Activated T-helper 9 cell treated with anti-CD3 and anti-CD28 coated beads, Interleukin-2, amount 50 U/mL, for 16 hours (primary cell): Measurements from ENCODE around the gene FCHSD1.

ENCODE experiments used
- DNase-seq: peaks from one replicate; pipeline ENCODE4 v3.0.0-alpha.2; 2020; ENCODE audit warnings: low read depth

The FCHSD1 gene

GRCh38 chr5:141641634-141642267 lies 9.5 kb downstream of the FCHSD1 start:
- DNase-seq, result no peak

DNA sequence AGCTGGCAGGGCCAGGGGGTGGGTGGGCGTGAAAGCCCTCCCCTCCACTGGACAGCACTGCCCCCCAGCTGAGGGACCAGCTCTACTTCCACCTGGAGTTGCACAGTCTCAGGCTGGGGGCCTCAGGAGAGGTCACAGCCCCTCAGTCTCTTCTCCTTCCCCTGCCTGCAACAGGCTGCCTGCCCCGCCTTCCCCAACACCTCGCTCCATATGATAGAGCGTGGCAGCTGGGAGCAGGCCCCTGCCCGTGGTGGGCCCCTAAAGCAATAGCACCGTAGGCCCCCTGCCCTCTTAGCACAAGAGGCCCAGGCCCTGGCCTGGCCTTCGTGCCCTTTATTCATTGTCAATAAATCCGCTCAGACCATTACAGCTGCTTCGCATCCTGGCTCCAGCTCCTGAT lies 10.5 kb downstream of the FCHSD1 start:
- DNase-seq, result no peak

GRCh38 chr5:141640051-141640415 lies 11.2 kb downstream of the FCHSD1 start:
- DNase-seq, result no peak

DNA sequence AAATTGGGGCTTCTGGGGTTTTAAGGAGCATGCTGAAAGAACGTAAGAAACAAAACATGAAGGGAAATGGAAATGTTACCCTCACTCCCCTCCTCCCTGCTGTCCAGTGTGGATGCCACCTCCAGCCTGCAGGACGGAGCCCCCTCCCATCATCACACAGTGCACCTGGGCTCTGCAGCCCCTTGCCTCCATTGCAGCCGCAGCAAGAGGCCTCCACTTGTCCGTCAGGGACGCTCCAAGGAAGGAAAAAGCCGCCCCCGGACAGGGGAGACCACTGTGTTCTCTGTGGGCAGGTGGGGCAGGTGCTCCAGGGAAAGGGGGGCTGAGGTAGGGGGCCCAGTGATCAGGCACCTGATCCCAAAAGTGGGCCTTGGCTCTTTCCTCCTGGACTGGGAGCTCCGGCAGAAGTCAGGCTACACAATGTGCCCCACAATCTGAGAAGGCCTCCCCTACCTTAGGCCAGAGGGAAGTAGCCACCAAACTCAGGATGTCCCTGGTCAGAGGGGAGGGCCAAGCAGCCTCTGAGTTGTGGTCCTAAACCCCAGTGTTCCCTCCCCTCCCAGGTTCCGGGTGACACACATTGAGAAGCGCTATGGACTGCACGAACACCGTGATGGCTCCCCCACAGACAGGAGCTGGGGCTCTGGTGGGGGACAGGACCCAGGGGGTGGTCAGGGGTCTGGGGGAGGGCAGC lies 11.7 kb downstream of the FCHSD1 start:
- no peak for DNase-seq

- no peak for DNase-seq
These were observed 12.4 kb downstream of the FCHSD1 start for GRCh38 chr5:141638771-141639170.

GRCh38 chr5:141637767-141638419 lies 13.3 kb downstream of the FCHSD1 start:
- peak; percentile 37 for DNase-seq

DNA sequence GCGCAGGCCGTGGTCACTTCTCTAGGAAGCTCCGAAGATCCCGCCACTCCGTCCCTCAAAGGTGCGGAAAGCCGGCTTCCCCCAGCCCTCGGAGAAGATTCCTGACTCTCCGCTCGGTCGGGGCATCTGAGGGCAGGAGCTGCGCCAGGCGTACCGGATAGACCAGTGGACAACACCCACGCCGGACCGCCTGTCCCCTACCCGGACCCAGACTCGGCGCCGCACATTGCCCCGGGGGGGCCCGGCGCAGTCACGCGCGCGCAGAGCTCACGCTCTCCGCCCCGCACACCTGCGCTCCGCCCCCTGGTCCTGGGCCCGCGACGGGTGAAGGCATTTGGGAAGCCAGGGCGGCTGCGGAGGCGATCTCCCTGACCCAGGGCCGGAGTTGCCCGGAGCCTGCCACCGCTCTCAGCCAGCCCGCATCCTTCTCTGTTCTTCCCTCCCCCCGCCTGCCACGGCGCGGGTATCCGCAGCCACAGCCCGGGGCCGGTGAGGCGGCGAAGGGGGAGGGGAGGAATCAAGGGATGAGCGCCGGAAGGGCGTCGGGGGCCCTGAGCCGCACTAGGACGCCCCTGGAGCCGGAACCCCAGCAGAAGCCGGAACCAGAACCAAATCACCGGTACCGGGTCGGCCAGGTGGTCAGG lies 14.0 kb downstream of the FCHSD1 start:
- peak; percentile 54 for DNase-seq

DNA sequence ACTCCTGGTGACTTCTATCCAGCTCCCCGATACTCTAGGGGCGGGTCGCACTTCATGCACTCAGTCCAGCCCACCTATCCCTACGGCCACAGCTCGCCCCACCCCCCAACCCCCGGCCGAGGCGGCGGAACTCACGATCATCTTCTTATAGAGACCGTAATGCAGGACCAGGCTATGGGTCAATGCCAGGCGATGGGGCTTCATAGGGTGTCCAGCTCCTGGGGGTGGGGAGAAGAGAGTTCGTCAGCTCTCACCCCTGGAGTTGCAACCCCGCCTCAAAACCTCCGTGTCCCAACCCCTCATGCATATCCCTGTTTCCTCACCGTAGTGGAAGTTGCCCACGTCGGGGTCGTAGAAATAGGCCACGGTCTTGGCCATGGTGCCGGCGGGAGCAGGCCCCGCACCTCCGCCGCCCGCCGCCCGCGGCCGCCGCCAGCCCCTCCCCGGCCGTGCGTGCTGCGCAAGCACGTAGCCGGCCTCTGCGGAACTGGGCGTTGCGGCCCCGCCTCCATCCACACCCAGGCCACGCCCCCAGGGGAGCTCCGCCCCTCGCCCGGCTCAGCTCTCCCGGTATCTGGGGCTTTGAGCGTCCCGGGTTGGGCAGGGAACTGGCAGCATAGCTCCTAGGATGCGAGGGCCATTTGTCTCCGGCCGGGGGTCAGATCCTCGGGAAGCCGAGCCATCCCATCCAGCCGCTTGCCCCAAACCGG lies 14.7 kb downstream of the FCHSD1 start, which contains the start of the genes HDAC3 and RELL2:
HDAC3 (minus strand) TSS at position 437 of the 710 bp plus-strand sequence; CDS start at position 378, 59 bp downstream.
RELL2 (plus strand) TSS at position 585 of the 710 bp plus-strand sequence. CDS start 1,229 bp downstream, outside the sequence.
- DNase-seq, result peak; percentile 92

DNA sequence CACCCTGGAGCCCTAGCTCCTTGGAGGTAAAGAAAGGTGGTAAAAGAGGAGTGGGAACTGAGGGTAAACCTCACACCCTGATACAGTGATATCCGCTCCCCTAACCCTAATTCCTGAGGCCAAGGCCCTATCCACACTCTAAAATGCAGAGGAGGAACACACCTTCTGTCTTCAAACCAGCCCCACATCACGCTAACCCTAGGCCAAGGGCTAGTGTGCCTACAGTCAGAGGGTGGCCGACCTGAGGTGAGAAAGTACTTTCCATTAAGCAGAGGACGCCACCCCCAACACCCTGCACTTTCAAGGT lies 15.2 kb downstream of the FCHSD1 start:
- no peak for DNase-seq

- no peak for DNase-seq
These were observed 15.6 kb downstream of the FCHSD1 start for GRCh38 chr5:141635646-141636045.

- DNase-seq, result no peak
These were observed 16.5 kb downstream of the FCHSD1 start for GRCh38 chr5:141634720-141635119.

DNA sequence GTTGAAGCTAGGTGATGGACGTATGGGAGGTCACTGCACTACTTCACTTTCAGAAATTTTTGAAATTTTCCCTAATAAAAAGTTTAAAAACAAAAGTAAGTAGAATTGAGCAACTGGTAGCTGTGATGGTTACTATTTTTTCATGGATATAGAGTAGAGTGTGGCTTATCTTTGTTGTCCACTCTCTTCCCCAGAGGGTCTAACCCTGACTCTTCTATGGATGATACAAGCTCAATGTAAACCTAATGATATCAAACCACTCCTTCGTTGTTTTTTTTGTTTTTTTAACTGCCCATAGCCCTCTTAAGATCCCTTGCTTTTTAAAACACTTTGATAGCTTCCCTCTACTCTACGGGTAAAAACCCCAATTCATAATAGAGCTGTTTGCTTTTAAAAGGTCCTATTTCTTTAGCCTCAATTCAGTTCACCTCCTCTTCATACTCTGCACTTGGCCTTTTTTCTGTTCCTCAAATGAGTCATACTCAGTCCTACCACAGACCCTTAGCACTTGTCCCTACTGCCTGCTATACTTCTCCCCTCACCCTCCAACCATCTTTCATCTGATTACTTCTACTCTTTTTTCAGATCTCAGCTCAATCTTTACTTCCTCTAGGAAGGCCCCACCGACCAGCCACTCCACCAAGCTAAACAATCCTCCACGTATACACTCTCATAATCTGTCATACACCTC lies 17.2 kb downstream of the FCHSD1 start:
- no peak for DNase-seq

GRCh38 chr5:141632650-141633049 lies 18.6 kb downstream of the FCHSD1 start:
- no peak for DNase-seq

GRCh38 chr5:141630570-141631140 lies 20.6 kb downstream of the FCHSD1 start:
- no peak for DNase-seq

- DNase-seq, result no peak
These were observed 22.9 kb downstream of the FCHSD1 start for GRCh38 chr5:141628175-141628788.

GRCh38 chr5:141623611-141624010 lies 27.6 kb downstream of the FCHSD1 start:
- DNase-seq, result no peak

GRCh38 chr5:141623186-141623585 lies 28.0 kb downstream of the FCHSD1 start:
- DNase-seq, result no peak

GRCh38 chr5:141618804-141619554 lies 32.2 kb downstream of the FCHSD1 start, which contains the start of gene DIAPH1:
TSS of gene DIAPH1 (minus strand) at chr5:141619000. CDS start at chr5:141618914, 86 bp downstream.
- DNase-seq, result peak; percentile 98

- DNase-seq, result peak; percentile 37
These were observed 33.0 kb downstream of the FCHSD1 start for GRCh38 chr5:141618030-141618803.
